Measurements from ENCODE around the gene KCNK2. TPM values are rescaled to one million over a fixed set of nuclear protein-coding genes. Genes with fewer than 3 reads are reported as not detected.

The KCNK2 gene
- total RNA-seq, 2 donors from 2014 or later = 0.17 to 0.56 TPM

- Histone ChIP-seq H3K4me1 (no peaks in the 10 kb centered on the region), H3K9me3 (no peaks in the 10 kb centered on the region), H3K36me3 (no peaks in the 10 kb centered on the region), H3K9ac (ENCODE audit: low read depth in 2 of 2, low read length in 2 of 2) (no peak overlapping the region), H3K4me3 (no peak overlapping the region), H3K27ac (no peak overlapping the region), H3K27me3 (no peaks in the 10 kb centered on the region)
- intact Hi-C loops (cut with DNase I) = no loop called here
- no peak for DNase-seq
- no peak for TF ChIP-seq CTCF (IDR thresholded peaks at IDR 0.05)
Observed at GRCh38 chr1:215181518-215181917, 99.0 kb downstream of the KCNK2 start.

- no peak for TF ChIP-seq CTCF (IDR thresholded peaks at IDR 0.05)
- H3K36me3 ChIP-seq = no peaks in the 10 kb centered on the region
- no peaks in the 10 kb centered on the region for H3K27me3 ChIP-seq
- H3K9me3 ChIP-seq = no peaks in the 10 kb centered on the region
- H3K4me3 ChIP-seq = no peak overlapping the region
- no peaks in the 10 kb centered on the region for H3K4me1 ChIP-seq
- no peak overlapping the region for H3K9ac ChIP-seq (ENCODE audit: low read depth in 2 of 2, low read length in 2 of 2)
- intact Hi-C loops (cut with DNase I) = no loop called here
- DNase-seq = no peak
- no peak overlapping the region for H3K27ac ChIP-seq
Observed at GRCh38 chr1:215185067-215185620, 102.6 kb downstream of the KCNK2 start.

GRCh38 chr1:215188302-215188950 is 105.9 kb downstream of the KCNK2 start:
- Histone ChIP-seq H3K36me3 (no peaks in the 10 kb centered on the region), H3K4me3 (no peak overlapping the region), H3K9ac (ENCODE audit: low read depth in 2 of 2, low read length in 2 of 2) (no peak overlapping the region), H3K27me3 (no peaks in the 10 kb centered on the region), H3K9me3 (no peaks in the 10 kb centered on the region), H3K4me1 (no peaks in the 10 kb centered on the region), H3K27ac (no peak overlapping the region)
- no peak for TF ChIP-seq CTCF (IDR thresholded peaks at IDR 0.05)
- DNase-seq = no peak
- intact Hi-C loops (cut with DNase I) = no loop called here

- H3K27ac ChIP-seq = no peak overlapping the region
- no peaks in the 10 kb centered on the region for H3K36me3 ChIP-seq
- DNase-seq = no peak
- H3K4me3 ChIP-seq = no peak overlapping the region
- H3K27me3 ChIP-seq = no peaks in the 10 kb centered on the region
- H3K4me1 ChIP-seq = no peaks in the 10 kb centered on the region
- no peaks in the 10 kb centered on the region for H3K9me3 ChIP-seq
- no peak overlapping the region for H3K9ac ChIP-seq (ENCODE audit: low read depth in 2 of 2, low read length in 2 of 2)
- intact Hi-C loops (cut with DNase I) = no loop called here
- no peak for TF ChIP-seq CTCF (IDR thresholded peaks at IDR 0.05)
Observed at GRCh38 chr1:215192306-215192705, 109.8 kb downstream of the KCNK2 start.

- no peak overlapping the region for H3K27ac ChIP-seq
- no peak for TF ChIP-seq CTCF (IDR thresholded peaks at IDR 0.05)
- no peaks in the 10 kb centered on the region for H3K27me3 ChIP-seq
- intact Hi-C loops (cut with DNase I) = no loop called here
- no peak overlapping the region for H3K9ac ChIP-seq (ENCODE audit: low read depth in 2 of 2, low read length in 2 of 2)
- no peak overlapping the region for H3K4me3 ChIP-seq
- H3K4me1 ChIP-seq = no peaks in the 10 kb centered on the region
- no peak for DNase-seq
- H3K36me3 ChIP-seq = no peaks in the 10 kb centered on the region
- no peaks in the 10 kb centered on the region for H3K9me3 ChIP-seq
Observed at GRCh38 chr1:215198021-215198420, 115.5 kb downstream of the KCNK2 start.
